KOPT-K1 (cell line): ENCODE data around the gene CAPN7.
A peak's percentile ranks its signal among the peaks of the same experiment; 100 is the strongest.
"Not testable (repeated sequence)": the region's sequence is repeated elsewhere in the genome, so short reads cannot be mapped to it uniquely, and the experiment has no call there.

Experiments
- H3K27ac ChIP-seq: fragments of 200-600 bp; sonication (generic); 2 replicates; pipeline ENCODE4 v1.5.1; 2016; ENCODE audit warnings: antibody characterized with exemption, mild to moderate bottlenecking, low read depth, low read length; ENCODE audit not compliant: poor library complexity, severe bottlenecking
- H3K36me3 ChIP-seq: fragments of 200-600 bp; sonication (generic); 2 replicates; pipeline ENCODE4 v1.5.1; 2017; ENCODE audit warnings: antibody characterized with exemption, mild to moderate bottlenecking, low read length, moderate library complexity; ENCODE audit not compliant: insufficient read depth
- H3K9me3 ChIP-seq: fragments of 200-600 bp; sonication (generic); 2 replicates; pipeline ENCODE4 v1.5.1; 2017; ENCODE audit warnings: antibody characterized with exemption, low read length, mild to moderate bottlenecking; ENCODE audit not compliant: insufficient read depth, poor library complexity, severe bottlenecking

The CAPN7 gene

DNA sequence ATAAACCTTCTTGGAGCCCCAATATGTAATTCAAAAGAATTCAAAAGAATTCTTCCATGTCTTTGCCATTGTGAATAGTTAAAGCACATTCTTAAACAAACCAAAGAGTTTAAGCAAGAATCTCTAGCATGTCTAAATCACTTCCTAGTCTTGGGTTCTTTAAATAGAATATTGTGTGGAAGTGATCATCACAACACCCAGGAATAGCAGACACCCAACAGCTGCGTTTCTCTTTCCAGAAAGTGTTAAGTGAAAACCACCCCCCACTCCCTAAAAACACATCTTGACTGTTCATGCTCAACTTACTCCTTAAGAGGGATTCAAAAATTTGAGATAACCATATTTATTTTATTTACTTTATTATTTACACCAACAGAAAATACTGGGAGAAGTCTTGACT, 24.1 kb upstream of the CAPN7 start:
- no peaks in the 10 kb centered on the region for H3K36me3 ChIP-seq
- H3K9me3 ChIP-seq: no peaks in the 10 kb centered on the region
- no peak overlapping the region for H3K27ac ChIP-seq

DNA sequence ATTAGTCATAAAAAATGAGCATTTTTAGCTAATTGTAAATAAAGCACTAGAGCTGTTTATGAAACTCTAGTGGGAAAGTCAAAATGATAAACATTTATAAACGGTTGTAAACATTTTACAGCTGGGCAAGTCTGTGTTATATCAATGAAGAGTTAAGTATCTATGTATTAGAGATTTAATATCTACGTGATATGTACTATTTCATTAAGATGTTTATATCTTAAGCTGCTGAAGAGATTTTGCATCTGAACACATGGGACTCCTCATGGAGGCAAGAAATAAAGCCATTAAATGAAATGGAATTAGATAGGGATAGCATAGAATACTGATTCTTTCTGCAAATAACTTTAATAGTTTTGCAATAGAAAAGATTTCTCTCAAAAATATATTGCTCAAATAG, 23.0 kb upstream of the CAPN7 start:
- Histone ChIP-seq H3K36me3 (no peaks in the 10 kb centered on the region), H3K27ac (no peak overlapping the region), H3K9me3 (no peaks in the 10 kb centered on the region)

DNA sequence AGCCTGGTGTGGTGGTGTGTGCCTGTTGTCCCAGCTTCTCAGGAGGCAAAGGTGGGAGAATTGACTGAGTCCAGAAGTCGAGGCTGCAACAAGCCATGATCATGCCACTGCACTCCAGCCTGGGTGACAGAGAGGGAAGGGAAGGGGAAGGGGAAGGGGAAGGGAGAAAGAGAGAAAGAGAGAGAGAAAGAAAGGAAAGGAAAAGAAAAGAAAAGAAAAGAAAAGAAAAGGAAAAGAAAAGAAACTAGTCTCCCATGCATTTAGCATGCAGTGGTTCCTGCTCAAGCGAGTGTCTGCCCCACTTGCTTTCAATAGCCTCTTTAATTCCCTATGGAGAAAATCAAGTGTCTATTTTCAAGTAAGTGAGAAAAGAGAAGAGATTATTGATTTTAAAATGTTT, 20.6 kb upstream of the CAPN7 start:
- Histone ChIP-seq H3K27ac (no peak overlapping the region), H3K36me3 (no peaks in the 10 kb centered on the region), H3K9me3 (no peaks in the 10 kb centered on the region)

DNA sequence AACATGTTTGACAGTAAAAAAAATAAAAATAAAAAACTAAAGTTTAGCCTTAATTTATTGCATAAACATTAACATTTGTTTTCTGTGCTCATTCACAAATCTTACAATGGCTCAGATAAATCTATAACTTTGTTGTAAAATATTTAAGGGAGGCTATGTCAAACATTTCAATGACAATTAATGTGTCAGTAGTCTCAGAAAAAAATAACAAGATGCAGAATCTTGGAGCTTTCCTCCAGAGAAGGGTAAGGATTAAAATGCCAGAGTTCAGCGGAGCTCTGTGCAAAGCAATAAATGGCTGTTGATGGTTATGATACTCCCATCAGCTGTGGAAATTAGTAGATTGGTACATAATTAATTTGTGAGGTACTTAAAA, 20.0 kb upstream of the CAPN7 start:
- H3K9me3 ChIP-seq: no peaks in the 10 kb centered on the region
- H3K27ac ChIP-seq: peak overlapping the region; percentile 52
- no peaks in the 10 kb centered on the region for H3K36me3 ChIP-seq

DNA sequence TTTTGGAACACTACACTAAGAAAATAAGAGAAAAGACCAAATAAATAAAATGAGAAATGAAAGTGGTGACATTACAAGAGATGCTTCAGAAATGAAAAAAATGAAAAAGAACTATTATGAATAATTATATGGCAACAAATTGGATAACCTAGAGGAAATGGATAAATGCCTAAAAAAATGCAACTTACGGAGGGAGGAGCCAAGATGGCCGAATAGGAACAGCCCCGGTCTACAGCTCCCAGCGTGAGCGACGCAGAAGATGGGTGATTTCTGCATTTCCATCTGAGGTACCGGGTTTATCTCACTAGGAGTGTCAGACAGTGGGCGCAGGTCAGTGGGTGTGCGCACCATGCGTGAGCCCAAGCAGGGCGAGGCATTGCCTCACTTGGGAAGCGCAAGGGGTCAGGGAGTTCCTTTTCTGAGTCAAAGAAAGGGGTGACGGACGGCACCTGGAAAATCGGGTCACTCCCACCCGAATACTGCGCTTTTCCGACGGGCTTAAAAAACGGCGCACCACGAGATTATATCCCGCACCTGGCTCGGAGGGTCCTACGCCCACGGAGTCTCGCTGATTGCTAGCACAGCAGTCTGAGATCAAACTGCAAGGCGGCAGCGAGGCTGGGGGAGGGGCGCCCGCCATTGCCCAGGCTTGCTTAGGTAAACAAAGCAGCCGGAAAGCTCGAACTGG, 19.4 kb upstream of the CAPN7 start:
- H3K36me3 ChIP-seq, H3K9me3 ChIP-seq: not testable (repeated sequence)
- peak overlapping the region; percentile 52 for H3K27ac ChIP-seq

DNA sequence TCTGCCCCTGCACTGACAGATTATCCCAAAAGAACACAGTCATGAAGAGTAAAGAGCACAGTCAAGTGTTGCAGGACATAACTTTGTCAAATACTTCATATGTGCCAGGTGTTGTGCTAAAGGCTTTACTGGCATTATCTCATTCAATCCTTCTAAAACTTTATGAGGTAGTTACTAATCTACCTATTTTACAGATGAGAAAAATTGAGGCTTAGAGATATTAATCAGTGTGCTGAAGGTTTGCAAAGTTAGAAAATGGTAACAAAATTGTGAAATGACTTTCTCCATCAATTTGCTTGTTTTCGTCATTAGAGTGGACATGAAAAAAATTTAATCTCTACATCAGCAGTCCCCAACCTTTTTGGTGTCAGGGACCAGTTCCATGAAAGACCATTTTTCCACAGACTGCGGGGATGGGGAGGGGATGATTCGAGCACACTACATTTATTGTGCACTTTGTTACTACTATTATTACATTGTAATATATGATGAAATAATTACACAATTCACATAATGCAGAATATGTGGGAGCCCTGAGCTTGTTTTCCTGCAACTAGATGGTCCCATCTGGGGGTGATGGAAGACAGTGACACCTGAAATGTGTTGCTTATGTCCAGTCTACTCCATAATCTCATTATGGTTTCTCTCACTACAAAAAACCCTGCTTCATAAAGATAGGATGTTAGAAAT, 8.6 kb upstream of the CAPN7 start:
- no peak overlapping the region for H3K27ac ChIP-seq
- H3K9me3 ChIP-seq: peaks cover 50% of the 10 kb centered on the region
- H3K36me3 ChIP-seq: no peaks in the 10 kb centered on the region

DNA sequence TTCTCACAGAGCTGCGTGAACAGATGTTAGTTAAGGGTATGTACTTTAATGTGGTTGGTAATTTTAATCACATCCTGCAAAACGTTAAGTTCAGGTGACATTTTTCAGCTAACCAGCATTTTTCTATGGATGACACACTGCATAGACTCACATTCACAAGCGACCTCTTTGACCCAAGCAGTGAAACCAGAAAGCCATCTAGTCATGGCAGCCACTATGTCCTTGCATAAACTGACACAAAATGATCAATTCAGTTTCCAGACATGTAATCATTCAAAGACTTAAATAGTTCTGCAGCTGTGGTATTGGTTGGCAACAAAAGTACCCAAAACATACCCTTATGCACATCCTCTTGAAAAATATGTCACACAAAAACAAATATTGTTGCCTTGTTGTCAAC, 7.4 kb upstream of the CAPN7 start:
- Histone ChIP-seq H3K9me3 (peaks cover 38% of the 10 kb centered on the region), H3K36me3 (no peaks in the 10 kb centered on the region), H3K27ac (no peak overlapping the region)

- Histone ChIP-seq H3K27ac (no peak overlapping the region), H3K9me3 (peaks cover 30% of the 10 kb centered on the region), H3K36me3 (no peaks in the 10 kb centered on the region)
Measured at GRCh38 chr3:15199493-15200105, 6.4 kb upstream of the CAPN7 start.

DNA sequence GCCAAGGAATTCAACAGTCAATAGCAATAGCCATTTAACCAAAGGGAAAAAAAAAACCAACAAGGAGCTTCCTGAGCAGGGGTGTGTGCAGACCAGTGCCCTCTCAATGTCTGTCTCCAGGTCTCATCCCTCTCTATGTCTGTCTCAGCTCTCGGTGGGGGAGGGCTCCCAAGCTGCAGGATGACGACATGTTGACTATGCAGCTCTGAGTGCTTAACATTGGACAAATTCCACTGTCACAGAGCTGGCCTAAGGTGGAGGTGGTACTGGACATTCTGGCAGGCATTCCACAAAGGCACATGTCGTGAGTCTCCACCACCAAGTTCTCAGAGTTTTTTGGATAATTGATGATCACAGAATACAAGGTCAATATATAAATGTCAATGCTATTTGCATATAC, 2.0 kb upstream of the CAPN7 start:
- H3K36me3 ChIP-seq: peaks cover 2% of the 10 kb centered on the region; the same call in 1 of the 2 replicates
- H3K27ac ChIP-seq: no peak overlapping the region
- H3K9me3 ChIP-seq: no peaks in the 10 kb centered on the region

GRCh38 chr3:15205482-15205933, 538 bp upstream of the CAPN7 start:
- Histone ChIP-seq H3K9me3 (no peaks in the 10 kb centered on the region), H3K27ac (peak overlapping the region; percentile 78), H3K36me3 (peaks cover 17% of the 10 kb centered on the region)

DNA sequence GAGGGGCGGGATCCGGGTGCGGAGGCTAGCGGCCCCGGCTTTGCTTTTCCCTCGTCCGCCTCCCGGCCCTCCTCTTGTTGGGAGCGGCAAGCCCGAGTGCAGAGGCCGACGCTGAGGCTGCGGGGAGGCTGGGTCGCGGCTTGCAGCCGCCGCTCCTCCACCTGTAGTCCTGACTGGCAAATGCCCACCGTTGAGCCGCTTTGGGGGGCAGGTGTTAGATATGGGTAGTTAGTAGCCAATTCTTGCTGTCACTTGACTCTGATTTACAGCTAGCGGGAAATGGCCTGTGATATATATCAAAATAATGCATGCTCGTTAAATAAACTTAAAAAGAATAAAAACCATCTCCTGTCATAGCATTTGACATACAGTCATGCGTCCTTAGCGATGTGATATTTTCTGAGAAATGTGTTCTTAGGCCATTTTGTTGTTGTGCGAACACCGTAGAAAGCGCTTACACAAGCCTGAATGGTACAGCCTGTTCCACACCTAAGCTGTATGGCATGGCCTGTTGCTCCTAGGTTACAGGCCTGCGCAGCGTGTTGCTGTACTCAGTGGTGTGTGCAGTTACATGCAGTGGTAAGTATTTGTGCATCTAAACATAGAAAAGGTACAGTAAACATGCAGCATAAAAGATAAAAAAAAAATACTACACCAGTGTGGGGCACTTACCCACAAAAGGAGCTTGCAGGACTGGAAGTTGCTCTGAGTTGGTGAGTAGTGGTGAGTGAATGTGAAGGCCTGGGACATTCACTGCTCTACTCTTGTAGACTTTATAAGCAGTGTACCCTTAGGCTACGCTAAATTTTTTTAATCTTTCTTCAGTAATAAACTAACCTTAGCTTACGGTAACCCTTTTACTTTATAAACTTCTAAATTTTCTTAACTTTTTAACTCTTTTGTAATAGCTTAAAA, 873 bp downstream of the CAPN7 start:
- H3K27ac ChIP-seq: peak overlapping the region; percentile 78
- H3K36me3 ChIP-seq: peaks cover 30% of the 10 kb centered on the region
- no peaks in the 10 kb centered on the region for H3K9me3 ChIP-seq

- Histone ChIP-seq H3K9me3 (no peaks in the 10 kb centered on the region), H3K36me3 (peaks cover 41% of the 10 kb centered on the region), H3K27ac (no peak overlapping the region)
Measured at GRCh38 chr3:15207836-15208504, 1.9 kb downstream of the CAPN7 start.

DNA sequence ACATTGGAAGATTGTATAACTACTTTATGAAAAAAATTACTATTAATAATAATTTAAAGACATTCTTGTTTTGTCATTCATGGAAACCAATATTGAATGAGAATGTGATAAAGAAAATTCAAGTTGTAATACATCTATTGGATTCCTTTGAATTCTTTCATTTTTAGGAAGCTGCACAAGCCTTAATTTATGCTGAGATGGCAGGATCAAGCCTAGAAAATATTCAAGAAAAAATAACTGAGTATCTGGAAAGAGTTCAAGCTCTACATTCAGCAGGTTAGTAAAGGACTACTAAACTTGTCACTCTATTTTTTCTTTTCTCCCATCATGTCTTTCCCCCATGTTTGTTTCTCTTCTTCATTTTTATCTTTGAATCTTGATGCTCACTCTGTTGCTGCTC, 5.9 kb downstream of the CAPN7 start:
- peaks cover 73% of the 10 kb centered on the region for H3K36me3 ChIP-seq
- no peaks in the 10 kb centered on the region for H3K9me3 ChIP-seq

GRCh38 chr3:15214758-15215157, 8.7 kb downstream of the CAPN7 start:
- H3K36me3 ChIP-seq: peaks cover 85% of the 10 kb centered on the region

More for the DNA sequence above, 5.9 kb downstream of the CAPN7 start:
- no peak overlapping the region for H3K27ac ChIP-seq

More at GRCh38 chr3:15214758-15215157, 8.7 kb downstream of the CAPN7 start:
- Histone ChIP-seq H3K27ac (no peak overlapping the region), H3K9me3 (no peaks in the 10 kb centered on the region)
